Globus pallidus (tissue), 1 donor: ENCODE results near the gene ZNF648.
"Not testable (repeated sequence)": the region's sequence is repeated elsewhere in the genome, so short reads cannot be mapped to it uniquely, and the experiment has no call there.

Source experiments
- DNase-seq: peaks from one replicate; pipeline ENCODE4 v3.0.0-alpha.2; 2015; ENCODE audit warnings: low spot score

Gene ZNF648

GRCh38 chr1:182069028-182069466, 7.5 kb upstream of the ZNF648 start:
- DNase-seq = peak; percentile 57

GRCh38 chr1:182066934-182067333, 5.4 kb upstream of the ZNF648 start:
- no peak for DNase-seq

- no peak for DNase-seq
Measured at GRCh38 chr1:182065126-182065845, 3.8 kb upstream of the ZNF648 start.

- no peak for DNase-seq
Measured at GRCh38 chr1:182064611-182065010, 3.1 kb upstream of the ZNF648 start.

- DNase-seq = no peak
Measured at GRCh38 chr1:182062223-182062622, 711 bp upstream of the ZNF648 start.

- DNase-seq = no peak
Measured at GRCh38 chr1:182060877-182061276, 635 bp downstream of the ZNF648 start.

GRCh38 chr1:182059936-182060335, 1.6 kb downstream of the ZNF648 start:
- peak; percentile 79 for DNase-seq

- no peak for DNase-seq
Measured at GRCh38 chr1:182056601-182057366, 4.7 kb downstream of the ZNF648 start.

- DNase-seq = peak; percentile 46
Measured at GRCh38 chr1:182054698-182055326, 6.7 kb downstream of the ZNF648 start.

GRCh38 chr1:182052355-182052754, 9.2 kb downstream of the ZNF648 start:
- no peak for DNase-seq

- no peak for DNase-seq
Measured at GRCh38 chr1:182051938-182052337, 9.6 kb downstream of the ZNF648 start.

GRCh38 chr1:182050481-182051448, 10.7 kb downstream of the ZNF648 start:
- no peak for DNase-seq

- DNase-seq = no peak
Measured at GRCh38 chr1:182048562-182048961, 12.9 kb downstream of the ZNF648 start.

GRCh38 chr1:182046763-182047162, 14.7 kb downstream of the ZNF648 start:
- no peak for DNase-seq

GRCh38 chr1:182045481-182045880, 16.0 kb downstream of the ZNF648 start:
- not testable (repeated sequence) for DNase-seq

GRCh38 chr1:182041615-182042014, 19.9 kb downstream of the ZNF648 start:
- DNase-seq = no peak

- DNase-seq = no peak
Measured at GRCh38 chr1:182038220-182038619, 23.3 kb downstream of the ZNF648 start.

GRCh38 chr1:182035097-182035770, 26.3 kb downstream of the ZNF648 start:
- no peak for DNase-seq

GRCh38 chr1:182032251-182032650, 29.3 kb downstream of the ZNF648 start:
- no peak for DNase-seq

GRCh38 chr1:182029379-182030331, 31.9 kb downstream of the ZNF648 start:
- DNase-seq = peak; percentile 96
